K562 (cell line): ENCODE data around the gene NDST1. TPM values are rescaled to one million over a fixed set of nuclear protein-coding genes. Genes with fewer than 3 reads are reported as not detected.

ENCODE experiments used
- ATAC-seq: fragments of 200-7000 bp; cut with Tn5 transposase; 3 replicates; pipeline ENCODE4 v1.9.1; 2020; ENCODE audit warnings: moderate library complexity
- BruUV-seq: library from RNA; stranded (reverse); fragments of 400-500 nt; replicated peaks from 2 replicates; lab custom pipeline; 2021; lab: Mats Ljungman, UMichigan
- CTCF ChIA-PET: fragments of 300-600 bp; formaldehyde crosslinking; extraction: SDS; loops from one replicate; lab custom pipeline; 2021; ENCODE audit warnings: low intra/inter-chr PET ratio; lab: Yijun Ruan, JAX
- POLR2A ChIA-PET: fragments of 300-600, 350-650 bp; sonication (Branson Sonifier 250); formaldehyde crosslinking; extraction: SDS; loops from one replicate; lab custom pipeline; 2021; ENCODE audit warnings: antibody characterized with exemption, inconsistent platforms; lab: Yijun Ruan, JAX
- DNase-seq, 4 experiments: peaks; one replicate each; pipeline versions ENCODE4 v3.0.0 to v3.0.0-alpha.2; 2011 to 2018; ENCODE audit warnings: low spot score in 3 of 4, mixed read lengths in 3 of 4; ENCODE audit errors: extremely low read depth in 1 of 4
- FAIRE-seq: peaks from 2 replicates; lab custom pipeline; 2011; peaks lifted over from hg19 to GRCh38; lab: Jason Lieb, UNC
- H2AFZ ChIP-seq: 2 replicates; pipeline ENCODE4 v1.6.0; 2011; ENCODE audit warnings: low read depth, low read length, control low read depth, inconsistent platforms
- H3K27ac ChIP-seq: fragments of 200-600 bp; 3 replicates; pipeline ENCODE4 v1.8.0; 2011; ENCODE audit warnings: low read depth, mild to moderate bottlenecking, control low read depth, inconsistent platforms, low read length, moderate library complexity, mixed read lengths; ENCODE audit errors: extremely low read depth
- H3K27me3 ChIP-seq, 2 experiments: fragments of 300-600 bp in 1 of 2; 2 replicates in 1 of 2; 3 replicates in 1 of 2; pipeline versions ENCODE4 v1.6.0 to v1.8.0; 2011; ENCODE audit warnings: inconsistent platforms in 2 of 2, low read length in 2 of 2, mild to moderate bottlenecking in 1 of 2, mixed read lengths in 1 of 2, moderate library complexity in 1 of 2; ENCODE audit not compliant: control insufficient read depth in 2 of 2, insufficient read depth in 2 of 2
- H3K36me3 ChIP-seq: fragments of 300-600 bp; 3 replicates; pipeline ENCODE4 v1.8.0; 2011; ENCODE audit warnings: mild to moderate bottlenecking, low read length, inconsistent platforms; ENCODE audit not compliant: control insufficient read depth, insufficient read depth
- H3K4me1 ChIP-seq, 2 experiments: fragments of 200-600 bp in 1 of 2; replicated peaks in 1 of 2; 2 replicates in 1 of 2; 3 replicates in 1 of 2; pipeline versions ENCODE4 v1.5.1 to v1.8.0; 2011; ENCODE audit warnings: inconsistent platforms in 2 of 2, low read length in 2 of 2, mild to moderate bottlenecking in 1 of 2, mixed read lengths in 1 of 2, moderate library complexity in 1 of 2; ENCODE audit not compliant: control insufficient read depth in 2 of 2, insufficient read depth in 2 of 2
- H3K4me2 ChIP-seq: 2 replicates; pipeline ENCODE4 v1.6.1; 2011; ENCODE audit warnings: low read length, control low read depth, inconsistent platforms, mixed read lengths; ENCODE audit not compliant: insufficient read depth
- H3K4me3 ChIP-seq: fragments of 200-600 bp; sonication (generic), shearing (Covaris generic); 2 replicates; pipeline ENCODE4 v1.5.1; 2016; ENCODE audit warnings: control low read depth, inconsistent platforms
- H3K79me2 ChIP-seq: fragments of 200-600 bp; 3 replicates; pipeline ENCODE4 v1.8.0; 2011; ENCODE audit warnings: low read length, inconsistent platforms; ENCODE audit not compliant: control insufficient read depth, insufficient read depth
- H3K9ac ChIP-seq, 2 experiments: 2 replicates each; pipeline versions ENCODE4 v1.6.0 to v1.6.1; 2011; ENCODE audit warnings: low read depth in 2 of 2, low read length in 2 of 2, control low read depth in 1 of 2, inconsistent platforms in 1 of 2, mild to moderate bottlenecking in 1 of 2, mixed read lengths in 1 of 2; ENCODE audit not compliant: insufficient read depth in 1 of 2
- H3K9me1 ChIP-seq: one replicate; pipeline ENCODE4 v1.6.0; 2011; ENCODE audit warnings: inconsistent platforms, mild to moderate bottlenecking, low read length, moderate library complexity; ENCODE audit not compliant: control insufficient read depth, insufficient read depth
- H3K9me3 ChIP-seq: replicated peaks from 2 replicates; pipeline ENCODE4 v1.5.1; 2011; ENCODE audit warnings: low read depth, low read length, inconsistent platforms; ENCODE audit not compliant: control insufficient read depth, insufficient read depth
- H4K20me1 ChIP-seq: replicated peaks from 2 replicates; pipeline ENCODE4 v1.6.1; 2011; ENCODE audit warnings: low read length, inconsistent platforms, mixed read lengths; ENCODE audit not compliant: control insufficient read depth, insufficient read depth
- CGGBP1 ChIP-seq: fragments of 250-450 bp; sonication (Bioruptor Pico); IDR thresholded peaks from 2 replicates; pipeline ENCODE4 v1.9.0; 2021; ENCODE audit warnings: mild to moderate bottlenecking
- HDAC3 ChIP-seq: fragments of 450-650 bp; IDR thresholded peaks from 2 replicates; pipeline ENCODE4 v1.6.1; 2018; ENCODE audit warnings: borderline replicate concordance, mild to moderate bottlenecking, moderate library complexity; ENCODE audit not compliant: partially characterized antibody
- MCM3 ChIP-seq: fragments of 450-650 bp; IDR thresholded peaks from 2 replicates; pipeline ENCODE4 v1.6.1; 2016
- PTTG1 ChIP-seq: fragments of 450-650 bp; IDR thresholded peaks from 2 replicates; pipeline ENCODE4 v1.6.1; 2016; ENCODE audit warnings: low read depth, mild to moderate bottlenecking, missing genetic modification characterization, missing compliant biosample characterization
- THRB ChIP-seq: fragments of 450-650 bp; formaldehyde crosslinking; conservative IDR thresholded peaks from 2 replicates; pipeline ENCODE4 v1.4.0; 2022; ENCODE audit warnings: mild to moderate bottlenecking, missing genetic modification characterization
- ZKSCAN1 ChIP-seq: fragments of 150-350 bp; IDR thresholded peaks from 2 replicates; pipeline ENCODE4 v1.6.1; 2016; ENCODE audit warnings: low read depth, low read length
- ZMIZ1 ChIP-seq, 2 experiments: fragments of 150-350 bp in 1 of 2; IDR thresholded peaks; 2 replicates each; pipeline ENCODE4 v1.6.1; 2012 to 2016; ENCODE audit warnings: low read depth in 2 of 2, low read length in 2 of 2, mild to moderate bottlenecking in 1 of 2, moderate library complexity in 1 of 2
- ZNF75A ChIP-seq: fragments of 450-650 bp; formaldehyde crosslinking; IDR thresholded peaks from 2 replicates; pipeline ENCODE4 v1.4.0; 2020; ENCODE audit warnings: mild to moderate bottlenecking
- ZSCAN29 ChIP-seq: fragments of 450-650 bp; IDR thresholded peaks from 2 replicates; pipeline ENCODE4 v1.6.1; 2017
- WGBS: fragments of 100-300 bp; shearing (Covaris generic); methylation state at CpG from one replicate; pipeline ENCODE4 v1.1.6; 2016; ENCODE audit warnings: low coverage, mixed read lengths; ENCODE audit not compliant: insufficient coverage; ENCODE audit errors: missing lambda C conversion rate; 5-methylcytosine and 5-hydroxymethylcytosine counted together
- in situ Hi-C: fragments of 300-500 bp; cut with MboI; formaldehyde crosslinking; loops from 4 replicates; pipeline ENCODE4 v1.15.0; 2018; ENCODE audit warnings: inconsistent platforms, mixed read lengths
- intact Hi-C: fragments of 100-400 bp; cut with micrococcal nuclease; formaldehyde crosslinking; loops from 2 replicates; pipeline ENCODE4 v1.14.2; 2022
- polyA plus RNA-seq, 8 experiments: library from polyadenylated mRNA; depleted of rRNA in 4 of 8; stranded (reverse) in 5 of 8; unstranded in 3 of 8; fragments of >200 nt; fragmentation: Nextera tagmentation in 2 of 8; fragmentation: Illumina TruSeq in 1 of 8; extraction: Ambion mirVana in 2 of 8; extraction: Trizol in 1 of 8; gene quantifications; 2 replicates each; pipeline versions ENCODE4 v1.2.1 to v1.2.3, GENCODE V29; 2011 to 2014; ENCODE audit warnings: inconsistent platforms in 1 of 8, missing spikeins in 1 of 8
- total RNA-seq, 7 experiments: library from RNA; depleted of rRNA in 6 of 7; stranded (reverse); fragments of >200 nt in 6 of 7; fragmentation: Illumina TruSeq in 2 of 7; extraction: Trizol in 2 of 7; gene quantifications; 2 replicates each; pipeline versions ENCODE4 v1.2.1 to v1.2.3, GENCODE V29; 2011 to 2021; ENCODE audit warnings: low replicate concordance in 1 of 7

The NDST1 gene
- total and polyA plus RNA-seq, 9 of the 15 experiments (the other 6 are each of a cell fraction or from before 2014, with no cell fraction given), result 0.38 to 47.9 (median 9.9) TPM

- BruUV-seq, result no TSS peak
- Histone ChIP-seq H4K20me1 (peaks cover 5% of the 10 kb centered on the region), H3K4me3 (no peak overlapping the region), H3K9me1 (no peaks in the 10 kb centered on the region), H3K27me3 (peaks cover 29 to 71% of the 10 kb centered on the region in 2 experiments), H3K9ac (no peak overlapping the region), H3K9me3 (no peaks in the 10 kb centered on the region), H3K27ac (no peak overlapping the region), H3K36me3 (no peaks in the 10 kb centered on the region), H3K4me1 (no peaks in the 10 kb centered on the region), H3K79me2 (no peaks in the 10 kb centered on the region), H2AFZ (no peak overlapping the region), H3K4me2 (no peak overlapping the region)
- WGBS, result 2% methylated on average over 6 of the region's 6 CpGs
- intact Hi-C loops (no loop called here), in situ Hi-C loops (no loop called here)
- CTCF ChIA-PET, result no interaction called here
- POLR2A ChIA-PET, result interaction anchor here (0.6 to 1.2 kb wide), 2 partner anchors 9 to 393 kb away, joined by 3 to 4 read pairs; no protein-coding TSS in a partner anchor
- TF ChIP-seq PTTG1 (tag), result no peak
- peak; percentile 71; the same call in 1 of the 2 replicates for TF ChIP-seq ZKSCAN1
- FAIRE-seq, result no peak
- no peak for DNase-seq
- no peak for ATAC-seq
Observed at GRCh38 chr5:150604894-150605440, 97.0 kb downstream of the NDST1 start.

- TF ChIP-seq ZSCAN29 (no peak), ZNF75A (CRISPR knock-in tag) (no peak), CGGBP1 (CRISPR knock-in tag) (no peak), THRB (CRISPR knock-in tag) (0 out of 2 replicates have a peak, but pooled peaks have one; percentile 27), HDAC3 (no peak), ZMIZ1 (IDR thresholded peaks at IDR 0.05; ENCODE audit: low read depth in 2 of 2, low read length in 2 of 2) (no peak), MCM3 (0 out of 2 replicates have a peak, but pooled peaks have one; percentile 26)
- FAIRE-seq (no peak), ATAC-seq (no peak), DNase-seq (no peak)
- no peaks in the 10 kb centered on the region for H3K36me3 ChIP-seq
- POLR2A ChIA-PET, result interaction anchor here (0.6 to 1.2 kb wide), 3 partner anchors 9 to 394 kb away, joined by 3 to 4 read pairs (median 4); no protein-coding TSS in a partner anchor
- H3K9ac ChIP-seq, result no peak overlapping the region
- H4K20me1 ChIP-seq, result peaks cover 5% of the 10 kb centered on the region; the same call in 1 of the 2 replicates
- in situ Hi-C loops (no loop called here), intact Hi-C loops (no loop called here)
- no peak overlapping the region for H2AFZ ChIP-seq
- H3K4me1 ChIP-seq, result no peaks in the 10 kb centered on the region
- H3K79me2 ChIP-seq, result no peaks in the 10 kb centered on the region
- H3K4me2 ChIP-seq, result no peak overlapping the region
- BruUV-seq, result no TSS peak
- CTCF ChIA-PET, result no interaction called here
- WGBS, result under 1% methylated on average over 6 of the region's 6 CpGs
- H3K9me3 ChIP-seq, result no peaks in the 10 kb centered on the region
- peaks cover 27 to 69% of the 10 kb centered on the region in 2 experiments for H3K27me3 ChIP-seq
- no peaks in the 10 kb centered on the region for H3K9me1 ChIP-seq
- H3K4me3 ChIP-seq, result no peak overlapping the region
- H3K27ac ChIP-seq, result no peak overlapping the region
Observed at GRCh38 chr5:150605546-150605945, 97.6 kb downstream of the NDST1 start.
